ENCODE results near the gene PITPNC1. TPM values are rescaled to one million over a fixed set of nuclear protein-coding genes. Genes with fewer than 3 reads are reported as not detected.
"Not testable (repeated sequence)": the region's sequence is repeated elsewhere in the genome, so short reads cannot be mapped to it uniquely, and the experiment has no call there.

The PITPNC1 gene
- 23.7 TPM for total RNA-seq
- long read RNA-seq, partial matches to known transcripts: 6 of 51 reads
- long read RNA-seq, other reads (novel, unspliced or antisense): 45 of 51 reads

DNA sequence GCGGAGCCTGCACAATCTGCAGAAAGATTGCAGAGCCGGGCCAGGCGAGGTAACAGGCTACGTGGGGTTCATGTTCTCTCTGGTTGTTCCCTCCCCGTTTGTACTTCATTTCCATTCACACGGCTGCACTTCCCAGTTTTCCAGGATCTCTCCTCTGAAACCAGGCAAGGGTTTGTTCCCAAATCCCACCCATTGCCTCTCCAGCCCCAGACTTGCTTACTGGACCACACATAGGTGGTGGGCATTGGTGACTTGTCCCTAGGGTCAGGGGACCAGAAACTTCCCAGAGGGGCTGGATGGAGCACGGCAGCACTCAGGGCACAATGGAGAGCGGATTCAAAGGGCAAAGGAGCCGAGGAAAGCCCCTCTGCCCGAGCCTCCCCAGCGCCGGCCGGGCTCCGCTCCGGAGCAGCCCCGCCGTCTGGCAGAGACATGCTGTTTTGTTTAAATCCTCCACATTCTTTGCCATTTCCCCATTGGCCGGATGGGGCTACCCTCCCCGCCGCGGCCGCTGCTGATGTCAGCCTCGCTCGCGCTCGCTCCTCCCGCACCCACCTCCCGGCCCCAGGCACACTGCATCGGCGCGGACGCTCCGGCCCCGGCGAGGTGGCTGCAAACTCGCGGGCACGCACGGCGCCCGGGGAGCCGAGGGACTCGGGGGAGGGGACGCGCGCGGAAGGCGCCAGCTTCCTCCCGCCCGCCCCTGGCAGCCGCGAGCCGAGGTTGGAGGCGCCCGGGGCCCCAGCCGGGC lies at the start of gene PITPNC1:
PITPNC1 (plus strand) TSS at position 545 of the 751 bp plus-strand sequence.
- TF ChIP-seq, protein P1, sequence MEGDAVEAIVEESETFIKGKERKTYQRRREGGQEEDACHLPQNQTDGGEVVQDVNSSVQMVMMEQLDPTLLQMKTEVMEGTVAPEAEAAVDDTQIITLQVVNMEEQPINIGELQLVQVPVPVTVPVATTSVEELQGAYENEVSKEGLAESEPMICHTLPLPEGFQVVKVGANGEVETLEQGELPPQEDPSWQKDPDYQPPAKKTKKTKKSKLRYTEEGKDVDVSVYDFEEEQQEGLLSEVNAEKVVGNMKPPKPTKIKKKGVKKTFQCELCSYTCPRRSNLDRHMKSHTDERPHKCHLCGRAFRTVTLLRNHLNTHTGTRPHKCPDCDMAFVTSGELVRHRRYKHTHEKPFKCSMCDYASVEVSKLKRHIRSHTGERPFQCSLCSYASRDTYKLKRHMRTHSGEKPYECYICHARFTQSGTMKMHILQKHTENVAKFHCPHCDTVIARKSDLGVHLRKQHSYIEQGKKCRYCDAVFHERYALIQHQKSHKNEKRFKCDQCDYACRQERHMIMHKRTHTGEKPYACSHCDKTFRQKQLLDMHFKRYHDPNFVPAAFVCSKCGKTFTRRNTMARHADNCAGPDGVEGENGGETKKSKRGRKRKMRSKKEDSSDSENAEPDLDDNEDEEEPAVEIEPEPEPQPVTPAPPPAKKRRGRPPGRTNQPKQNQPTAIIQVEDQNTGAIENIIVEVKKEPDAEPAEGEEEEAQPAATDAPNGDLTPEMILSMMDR (IDR thresholded peaks at IDR 0.05): peak; percentile 10
- peak; percentile 88 to 89 for ATAC-seq
- H3K9me3 ChIP-seq: no peaks in the 10 kb centered on the region
- peak within 1 kb of the TSS; percentile 95 for H3K4me3 ChIP-seq
- H3K27ac ChIP-seq: peak within 1 kb of the TSS; percentile 91
- intact Hi-C loops (cut with DNase I): loop anchor here (5.0 kb wide), 1 partner anchor 310 kb away; no protein-coding TSS in a partner anchor
- H3K27me3 ChIP-seq (ENCODE audit: low read depth): no peaks in the 10 kb centered on the region
- no peaks in the 10 kb centered on the region for H3K36me3 ChIP-seq
- H3K4me1 ChIP-seq: peaks cover 24% of the 10 kb centered on the region
- DNase-seq: peak; percentile 91

- H3K27me3 ChIP-seq (ENCODE audit: low read depth): no peaks in the 10 kb centered on the region
- no peaks in the 10 kb centered on the region for H3K36me3 ChIP-seq
- ATAC-seq: no peak
- no peak overlapping the region for H3K27ac ChIP-seq
- H3K4me3 ChIP-seq: no peak overlapping the region
- TF ChIP-seq, protein P1 (IDR thresholded peaks at IDR 0.05): no peak
- H3K4me1 ChIP-seq: no peaks in the 10 kb centered on the region
- DNase-seq: no peak
- intact Hi-C loops (cut with DNase I): no loop called here
- no peaks in the 10 kb centered on the region for H3K9me3 ChIP-seq
These were observed 49.1 kb upstream of the PITPNC1 start for GRCh38 chr17:67328026-67328425.

- H3K36me3 ChIP-seq; H3K27ac ChIP-seq; H3K4me1 ChIP-seq; DNase-seq; intact Hi-C loops (cut with DNase I); H3K27me3 ChIP-seq (ENCODE audit: low read depth); H3K4me3 ChIP-seq; ATAC-seq; H3K9me3 ChIP-seq: not testable (repeated sequence)
These were observed 45.5 kb upstream of the PITPNC1 start for GRCh38 chr17:67331381-67332161.

- H3K36me3 ChIP-seq; intact Hi-C loops (cut with DNase I); DNase-seq; H3K27ac ChIP-seq; ATAC-seq; H3K4me1 ChIP-seq; H3K4me3 ChIP-seq; H3K9me3 ChIP-seq; H3K27me3 ChIP-seq (ENCODE audit: low read depth): not testable (repeated sequence)
These were observed 44.9 kb upstream of the PITPNC1 start for GRCh38 chr17:67332162-67332508.

DNA sequence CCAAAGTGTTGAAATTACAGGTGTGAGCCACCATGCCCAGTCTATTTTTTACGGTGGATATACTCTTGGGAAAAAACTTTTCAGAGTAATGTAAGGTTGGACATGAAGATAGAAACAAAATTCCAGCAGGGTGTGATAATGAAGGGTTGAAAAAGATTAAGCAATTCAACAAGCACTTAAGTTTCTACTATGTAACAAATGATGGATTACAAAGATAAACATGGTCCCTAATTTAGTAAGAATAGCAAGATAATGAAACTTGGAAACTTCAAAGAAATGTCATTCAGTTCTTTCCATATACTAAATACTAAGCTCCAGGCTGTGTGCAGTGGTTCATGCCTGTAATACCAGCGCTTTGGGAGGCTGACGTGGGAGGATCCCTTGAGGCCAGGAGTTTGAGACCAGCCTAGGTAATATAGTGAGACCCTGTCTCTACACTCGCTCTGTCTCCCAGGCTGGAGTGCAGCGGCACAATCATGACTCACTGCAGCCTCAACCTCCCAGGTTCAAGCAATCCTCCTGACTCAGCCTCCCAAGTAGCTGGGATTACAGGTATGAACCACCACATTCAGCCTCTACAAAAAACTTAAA lies 41.7 kb upstream of the PITPNC1 start:
- H3K9me3 ChIP-seq: no peaks in the 10 kb centered on the region
- H3K4me3 ChIP-seq: no peak overlapping the region
- no peak for DNase-seq
- H3K27me3 ChIP-seq (ENCODE audit: low read depth): no peaks in the 10 kb centered on the region
- ATAC-seq: no peak
- TF ChIP-seq, protein P1 (IDR thresholded peaks at IDR 0.05): no peak
- intact Hi-C loops (cut with DNase I): no loop called here
- no peaks in the 10 kb centered on the region for H3K4me1 ChIP-seq
- H3K36me3 ChIP-seq: peaks cover 18% of the 10 kb centered on the region
- no peak overlapping the region for H3K27ac ChIP-seq

DNA sequence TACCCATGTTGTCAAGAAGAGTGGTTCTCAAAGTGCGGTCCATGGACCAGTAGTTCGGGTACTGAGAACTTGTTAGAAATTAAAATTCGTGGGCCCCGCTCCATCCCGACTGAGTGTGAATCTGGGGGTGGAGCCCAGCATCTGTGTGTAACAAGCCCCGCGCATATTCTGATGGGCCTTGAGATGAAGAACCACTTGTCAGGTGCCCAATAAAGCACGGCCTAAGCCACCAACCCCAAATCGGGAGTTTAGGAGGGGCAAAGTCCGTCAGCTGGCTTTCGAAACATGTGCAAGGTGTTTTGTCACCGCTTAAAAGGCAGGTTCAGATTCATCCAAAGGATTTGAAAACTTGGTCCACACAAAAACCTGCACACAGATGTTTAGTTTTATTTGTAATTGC lies 40.2 kb upstream of the PITPNC1 start:
- Histone ChIP-seq H3K4me3 (no peak overlapping the region), H3K27me3 (ENCODE audit: low read depth) (no peaks in the 10 kb centered on the region), H3K27ac (no peak overlapping the region), H3K4me1 (no peaks in the 10 kb centered on the region), H3K36me3 (peaks cover 33% of the 10 kb centered on the region), H3K9me3 (no peaks in the 10 kb centered on the region)
- no peak for ATAC-seq
- intact Hi-C loops (cut with DNase I): no loop called here
- TF ChIP-seq, protein P1 (IDR thresholded peaks at IDR 0.05): no peak
- no peak for DNase-seq

DNA sequence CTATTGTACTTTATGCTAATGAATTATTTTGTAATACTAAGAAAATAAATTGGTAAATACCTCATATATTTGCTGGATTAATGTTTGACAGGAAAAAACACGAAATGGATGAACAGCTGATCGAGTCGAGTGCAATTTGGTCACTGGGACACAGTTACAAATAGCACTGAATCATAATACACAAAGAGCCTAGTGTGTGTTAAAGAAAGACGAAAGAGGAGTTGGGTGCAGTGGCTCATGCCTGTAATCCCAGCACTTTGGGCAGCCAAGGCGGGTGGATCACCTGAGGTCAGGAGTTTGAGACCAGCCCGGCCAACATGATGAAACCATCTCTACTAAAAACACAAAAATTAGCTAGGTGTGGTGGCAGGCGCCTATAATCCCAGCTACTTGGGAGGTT lies 38.7 kb upstream of the PITPNC1 start:
- ATAC-seq; H3K27me3 ChIP-seq (ENCODE audit: low read depth); intact Hi-C loops (cut with DNase I); H3K9me3 ChIP-seq; H3K27ac ChIP-seq; H3K4me1 ChIP-seq; H3K4me3 ChIP-seq; DNase-seq: not testable (repeated sequence)
- peaks cover 48% of the 10 kb centered on the region for H3K36me3 ChIP-seq
